HG03571 (cell line): ENCODE results near the gene MTCL3.

Experiments used
- ATAC-seq: cut with Tn5 transposase; IDR thresholded peaks from one replicate; pipeline ENCODE4 v1.9.1; 2021; ENCODE audit not compliant: unreplicated experiment

MTCL3 gene

GRCh38 chr6:127471379-127472255 is 47.5 kb downstream of the MTCL3 start:
- no peak for ATAC-seq

GRCh38 chr6:127468936-127469335 is 50.2 kb downstream of the MTCL3 start:
- no peak for ATAC-seq

- no peak for ATAC-seq
These were observed 52.7 kb downstream of the MTCL3 start for GRCh38 chr6:127466416-127466815.

GRCh38 chr6:127464881-127465459 is 54.2 kb downstream of the MTCL3 start:
- ATAC-seq = peak; percentile 88

- ATAC-seq = no peak
These were observed 54.8 kb downstream of the MTCL3 start for GRCh38 chr6:127464161-127464880.

GRCh38 chr6:127463056-127463455 is 56.1 kb downstream of the MTCL3 start:
- no peak for ATAC-seq

- no peak for ATAC-seq
These were observed 56.8 kb downstream of the MTCL3 start for GRCh38 chr6:127462376-127462775.

GRCh38 chr6:127460465-127460864 is 58.7 kb downstream of the MTCL3 start:
- ATAC-seq = no peak

- ATAC-seq = no peak
These were observed 59.9 kb downstream of the MTCL3 start, which contains the start of gene KIAA0408 for GRCh38 chr6:127459231-127459641. Gene KIAA0408, minus strand, starts transcription at chr6:127459389. Its CDS starts 5,408 bp downstream, at chr6:127453981.

GRCh38 chr6:127458817-127459216 is 60.3 kb downstream of the MTCL3 start:
- no peak for ATAC-seq

GRCh38 chr6:127458222-127458621 is 60.9 kb downstream of the MTCL3 start:
- ATAC-seq = no peak

GRCh38 chr6:127457456-127458064 is 61.6 kb downstream of the MTCL3 start:
- no peak for ATAC-seq

- ATAC-seq = no peak
These were observed 62.7 kb downstream of the MTCL3 start for GRCh38 chr6:127456465-127456864.

GRCh38 chr6:127453845-127454619 is 65.1 kb downstream of the MTCL3 start:
- ATAC-seq = no peak

GRCh38 chr6:127452803-127453202 is 66.3 kb downstream of the MTCL3 start:
- ATAC-seq = no peak

- ATAC-seq = no peak
These were observed 67.7 kb downstream of the MTCL3 start for GRCh38 chr6:127451388-127451787.

GRCh38 chr6:127447780-127448179 is 71.4 kb downstream of the MTCL3 start:
- no peak for ATAC-seq

GRCh38 chr6:127446356-127446755 is 72.8 kb downstream of the MTCL3 start:
- ATAC-seq = no peak

GRCh38 chr6:127441881-127442280 is 77.3 kb downstream of the MTCL3 start:
- ATAC-seq = no peak

GRCh38 chr6:127439718-127440117 is 79.4 kb downstream of the MTCL3 start:
- ATAC-seq = no peak
